BJ (cell line): ENCODE data around the gene NEURL2. TPM values are rescaled to one million over a fixed set of nuclear protein-coding genes. Genes with fewer than 3 reads are reported as not detected.

Experiments used
- CTCF ChIA-PET: fragments of 350-600 bp; formaldehyde crosslinking; extraction: SDS; loops from one replicate; lab custom pipeline; 2021; ENCODE audit warnings: antibody characterized with exemption, inconsistent platforms; lab: Yijun Ruan, JAX
- POLR2A ChIA-PET: fragments of 300-600 bp; sonication (Branson Sonifier 250); formaldehyde crosslinking; extraction: SDS; loops from one replicate; lab custom pipeline; 2021; ENCODE audit warnings: antibody characterized with exemption; lab: Charles Lee
- DNase-seq: peaks from one replicate; pipeline ENCODE4 v3.0.0-alpha.2; 2011; ENCODE audit warnings: low read depth
- H3K27me3 ChIP-seq: 2 replicates; pipeline ENCODE4 v1.6.0; 2011; ENCODE audit warnings: low read length; ENCODE audit not compliant: control insufficient read depth, insufficient read depth
- H3K36me3 ChIP-seq: 2 replicates; pipeline ENCODE4 v1.5.1; 2011; ENCODE audit warnings: low read length; ENCODE audit not compliant: control insufficient read depth, insufficient read depth
- H3K4me3 ChIP-seq: 2 replicates; pipeline ENCODE4 v1.5.1; 2011; ENCODE audit warnings: low read depth, mild to moderate bottlenecking, control low read depth, low read length
- polyA plus RNA-seq: library from polyadenylated mRNA; depleted of rRNA; stranded (reverse); fragments of >200 nt; gene quantifications from 2 replicates; pipeline ENCODE4 v1.2.3, GENCODE V29; 2011
- TF ChIP-seq, protein P1 (sequence below): IDR thresholded peaks from 2 replicates; pipeline ENCODE4 v1.5.1; 2011; ENCODE audit warnings: low read depth, mild to moderate bottlenecking, control low read depth, inconsistent platforms, low read length, moderate library complexity; ENCODE audit not compliant: insufficient read depth

The NEURL2 gene
- polyA plus RNA-seq, 1 experiment = 4.3 TPM

GRCh38 chr20:45857114-45857881 lies 33.7 kb downstream of the NEURL2 start, which contains the start of the genes ACOT8 and ZSWIM3:
TSS of gene ACOT8 (minus strand) at chr20:45857392. CDS start at chr20:45857315, 77 bp downstream.
TSS of gene ZSWIM3 (plus strand) at chr20:45857614. CDS start at chr20:45857826, 212 bp downstream.
- peak; percentile 97 for DNase-seq
- Histone ChIP-seq H3K27me3 (no peaks in the 10 kb centered on the region), H3K4me3 (peak within 1 kb of the TSS; percentile 68), H3K36me3 (no peaks in the 10 kb centered on the region)
- TF ChIP-seq, protein P1, sequence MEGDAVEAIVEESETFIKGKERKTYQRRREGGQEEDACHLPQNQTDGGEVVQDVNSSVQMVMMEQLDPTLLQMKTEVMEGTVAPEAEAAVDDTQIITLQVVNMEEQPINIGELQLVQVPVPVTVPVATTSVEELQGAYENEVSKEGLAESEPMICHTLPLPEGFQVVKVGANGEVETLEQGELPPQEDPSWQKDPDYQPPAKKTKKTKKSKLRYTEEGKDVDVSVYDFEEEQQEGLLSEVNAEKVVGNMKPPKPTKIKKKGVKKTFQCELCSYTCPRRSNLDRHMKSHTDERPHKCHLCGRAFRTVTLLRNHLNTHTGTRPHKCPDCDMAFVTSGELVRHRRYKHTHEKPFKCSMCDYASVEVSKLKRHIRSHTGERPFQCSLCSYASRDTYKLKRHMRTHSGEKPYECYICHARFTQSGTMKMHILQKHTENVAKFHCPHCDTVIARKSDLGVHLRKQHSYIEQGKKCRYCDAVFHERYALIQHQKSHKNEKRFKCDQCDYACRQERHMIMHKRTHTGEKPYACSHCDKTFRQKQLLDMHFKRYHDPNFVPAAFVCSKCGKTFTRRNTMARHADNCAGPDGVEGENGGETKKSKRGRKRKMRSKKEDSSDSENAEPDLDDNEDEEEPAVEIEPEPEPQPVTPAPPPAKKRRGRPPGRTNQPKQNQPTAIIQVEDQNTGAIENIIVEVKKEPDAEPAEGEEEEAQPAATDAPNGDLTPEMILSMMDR = no peak
- CTCF ChIA-PET = interaction anchor here (0.6 to 1.3 kb wide), 3 partner anchors 10 to 127 kb away, joined by 3 to 5 read pairs (median 3); no protein-coding TSS in a partner anchor
- POLR2A ChIA-PET = no interaction called here

GRCh38 chr20:45853484-45853883 lies 37.5 kb downstream of the NEURL2 start:
- DNase-seq = no peak
- ChIA-PET POLR2A (no interaction called here), CTCF (interaction anchor here (1.2 kb wide), 1 partner anchor 116 kb away, joined by 5 read pairs; no protein-coding TSS in a partner anchor)
- Histone ChIP-seq H3K36me3 (peaks cover under 1% of the 10 kb centered on the region), H3K4me3 (no peak overlapping the region), H3K27me3 (no peaks in the 10 kb centered on the region)
- TF ChIP-seq, protein P1 = no peak

GRCh38 chr20:45852326-45852725 lies 38.7 kb downstream of the NEURL2 start:
- no peaks in the 10 kb centered on the region for H3K27me3 ChIP-seq
- TF ChIP-seq, protein P1 = no peak
- no peak overlapping the region for H3K4me3 ChIP-seq
- ChIA-PET CTCF (interaction anchor here (0.7 to 1.2 kb wide), 3 partner anchors 9 to 118 kb away, joined by 3 to 5 read pairs (median 3); no protein-coding TSS in a partner anchor), POLR2A (no interaction called here)
- H3K36me3 ChIP-seq = peaks cover 5% of the 10 kb centered on the region
- DNase-seq = no peak

DNA sequence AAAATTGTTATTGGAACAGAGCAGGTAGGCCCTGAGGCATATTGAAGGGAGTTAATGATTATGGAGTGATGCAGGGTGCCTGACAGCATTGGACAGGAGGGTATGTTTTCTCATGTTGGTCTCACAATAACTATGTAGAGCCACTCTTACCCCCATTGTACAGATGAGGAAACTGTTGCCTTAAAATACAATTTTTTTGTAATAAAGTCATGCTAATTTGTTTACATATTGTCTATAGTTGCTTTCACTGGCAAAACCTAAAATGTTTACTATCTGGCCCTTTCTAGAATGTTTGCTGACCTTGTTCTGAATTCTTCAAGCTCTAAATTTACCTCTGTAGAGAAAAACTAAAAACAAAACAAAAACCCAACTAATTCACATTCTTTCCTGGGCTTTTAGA lies 39.5 kb downstream of the NEURL2 start:
- CTCF ChIA-PET = interaction anchor here (1.0 to 1.2 kb wide), 2 partner anchors 10 to 107 kb away, joined by 3 read pairs; no protein-coding TSS in a partner anchor
- no peak overlapping the region for H3K4me3 ChIP-seq

DNA sequence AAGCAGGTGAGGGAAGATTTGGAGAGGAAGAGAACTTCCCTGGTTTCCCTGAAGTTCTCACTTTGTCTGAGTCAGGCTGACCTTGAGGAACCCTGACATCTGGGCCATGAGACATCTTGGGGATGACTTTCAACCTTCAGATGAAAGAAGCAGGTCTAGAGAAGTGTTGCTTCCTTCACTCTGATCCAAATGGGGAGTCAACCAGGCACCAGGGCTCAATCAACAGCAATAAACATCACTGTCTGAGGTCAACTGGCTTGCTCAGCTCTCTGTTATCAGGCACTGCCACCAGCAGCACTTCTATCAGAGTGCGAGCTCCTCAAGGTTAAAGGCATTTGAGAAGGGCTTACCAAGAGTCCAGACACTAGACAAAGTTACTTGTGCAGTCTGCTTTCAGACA lies 40.1 kb downstream of the NEURL2 start:
- Histone ChIP-seq H3K4me3 (no peak overlapping the region), H3K27me3 (no peaks in the 10 kb centered on the region), H3K36me3 (peaks cover 5% of the 10 kb centered on the region)
- ChIA-PET CTCF (interaction anchor here (1.0 kb wide), 1 partner anchor 107 kb away, joined by 3 read pairs; no protein-coding TSS in a partner anchor), POLR2A (no interaction called here)
- DNase-seq = no peak
- TF ChIP-seq, protein P1 = no peak

More for the DNA sequence above, 39.5 kb downstream of the NEURL2 start:
- H3K36me3 ChIP-seq = peaks cover 5% of the 10 kb centered on the region
- POLR2A ChIA-PET = no interaction called here
- TF ChIP-seq, protein P1 = no peak
- no peak for DNase-seq
- no peaks in the 10 kb centered on the region for H3K27me3 ChIP-seq
